GM12878 (cell line): ENCODE measurements around the gene MEGF11. TPM values are rescaled to one million over a fixed set of nuclear protein-coding genes. Genes with fewer than 3 reads are reported as not detected.

ENCODE experiments used
- ATAC-seq: fragments of 200-7000 bp; cut with Tn5 transposase; 3 replicates; pipeline ENCODE4 v1.9.1; 2020; ENCODE audit warnings: mild to moderate bottlenecking, moderate library complexity
- BruUV-seq: library from RNA; stranded (reverse); fragments of 400-500 nt; replicated peaks from 2 replicates; lab custom pipeline; 2021; lab: Mats Ljungman, UMichigan
- CTCF ChIA-PET: fragments of 300-600 bp; sonication (Branson Sonifier 250); formaldehyde crosslinking; extraction: SDS; loops from one replicate; lab custom pipeline; 2021; ENCODE audit warnings: inconsistent platforms; lab: Yijun Ruan, JAX
- POLR2A ChIA-PET: fragments of 350-600 bp; formaldehyde crosslinking; extraction: SDS; loops from one replicate; lab custom pipeline; 2021; ENCODE audit warnings: inconsistent platforms; lab: Charles Lee
- RAD21 ChIA-PET: fragments of 300-600 bp; sonication (Branson Sonifier 250); formaldehyde crosslinking; loops from one replicate; lab custom pipeline; 2023; ENCODE audit warnings: antibody characterized with exemption; ENCODE audit not compliant: unreplicated experiment; lab: Charles Lee
- SMC1A ChIA-PET: fragments of 300-600 bp; sonication (Branson Sonifier 250); formaldehyde crosslinking; loops from one replicate; lab custom pipeline; 2023; ENCODE audit not compliant: unreplicated experiment, uncharacterized antibody; lab: Charles Lee
- DNase-seq: peaks from one replicate; pipeline ENCODE4 v3.0.0-alpha.2; 2011; ENCODE audit warnings: low read depth, low spot score
- FAIRE-seq: peaks from 3 replicates; lab custom pipeline; 2011; peaks lifted over from hg19 to GRCh38; lab: Jason Lieb, UNC
- H2AFZ ChIP-seq: 2 replicates; pipeline ENCODE4 v1.6.0; 2011; ENCODE audit warnings: low read depth, low read length, control low read depth; ENCODE audit not compliant: control insufficient read depth
- H3K27ac ChIP-seq: 2 replicates; pipeline ENCODE4 v1.5.1; 2011; ENCODE audit warnings: control low read depth; ENCODE audit not compliant: control insufficient read depth, insufficient read depth
- H3K27me3 ChIP-seq, 2 experiments: replicated peaks in 1 of 2; 2 replicates each; pipeline versions ENCODE4 v1.6.0 to v1.6.1; 2011; ENCODE audit warnings: low read length in 1 of 2; ENCODE audit not compliant: control insufficient read depth in 2 of 2, insufficient read depth in 2 of 2
- H3K36me3 ChIP-seq, 2 experiments: 2 replicates each; pipeline ENCODE4 v1.5.1; 2011; ENCODE audit warnings: low read length in 1 of 2; ENCODE audit not compliant: control insufficient read depth in 2 of 2, insufficient read depth in 2 of 2
- H3K4me1 ChIP-seq: 2 replicates; pipeline ENCODE4 v1.6.1; 2011; ENCODE audit warnings: mild to moderate bottlenecking, low read length, moderate library complexity, mixed read lengths; ENCODE audit not compliant: control insufficient read depth, insufficient read depth
- H3K4me2 ChIP-seq: 2 replicates; pipeline ENCODE4 v1.6.0; 2011; ENCODE audit warnings: control low read depth; ENCODE audit not compliant: control insufficient read depth, insufficient read depth
- H3K4me3 ChIP-seq: fragments of 200-600 bp; sonication (generic); 2 replicates; pipeline ENCODE4 v1.5.1; 2016
- H3K79me2 ChIP-seq: 2 replicates; pipeline ENCODE4 v1.6.0; 2011; ENCODE audit warnings: low read length; ENCODE audit not compliant: control insufficient read depth, insufficient read depth
- H3K9ac ChIP-seq: 2 replicates; pipeline ENCODE4 v1.8.0; 2011; ENCODE audit warnings: low read length, control low read depth, mixed read lengths; ENCODE audit not compliant: control insufficient read depth, insufficient read depth
- H3K9me3 ChIP-seq: replicated peaks from 3 replicates; pipeline ENCODE4 v1.5.1; 2011; ENCODE audit warnings: mild to moderate bottlenecking, low read length; ENCODE audit not compliant: control insufficient read depth, insufficient read depth
- H4K20me1 ChIP-seq: 2 replicates; pipeline ENCODE4 v1.6.0; 2011; ENCODE audit not compliant: control insufficient read depth, insufficient read depth
- BCL11A ChIP-seq: IDR thresholded peaks from 2 replicates; pipeline ENCODE4 v1.6.1; 2011; ENCODE audit warnings: low read depth, low read length
- GATAD2B ChIP-seq: fragments of 450-650 bp; conservative IDR thresholded peaks from 2 replicates; pipeline ENCODE4 v1.6.1; 2017; ENCODE audit warnings: low read depth, mild to moderate bottlenecking, moderate library complexity
- MYB ChIP-seq: fragments of 150-350 bp; IDR thresholded peaks from 2 replicates; pipeline ENCODE4 v1.6.1; 2014; ENCODE audit warnings: mild to moderate bottlenecking, low read depth, low read length, borderline replicate concordance
- POLR2AphosphoS5 ChIP-seq: IDR thresholded peaks from 2 replicates; pipeline ENCODE4 v1.6.1; 2011; ENCODE audit warnings: mild to moderate bottlenecking, low read length, inconsistent platforms
- RBBP5 ChIP-seq: fragments of 200-600 bp; sonication (generic); conservative IDR thresholded peaks from 2 replicates; pipeline ENCODE4 v1.6.1; 2016
- RUNX3 ChIP-seq: IDR thresholded peaks from 2 replicates; pipeline ENCODE4 v1.6.1; 2012; ENCODE audit warnings: low read length, inconsistent platforms
- SMC3 ChIP-seq: IDR thresholded peaks from 2 replicates; pipeline ENCODE4 v1.6.1; 2011; ENCODE audit warnings: low read length, improper control_type of control experiment, borderline replicate concordance
- SUZ12 ChIP-seq: fragments of 200-600 bp; sonication (generic); IDR thresholded peaks from one replicate; pipeline ENCODE4 v1.6.1; 2018; ENCODE audit warnings: antibody characterized with exemption, mild to moderate bottlenecking; ENCODE audit not compliant: unreplicated experiment
- YBX1 ChIP-seq: fragments of 450-650 bp; IDR thresholded peaks from 2 replicates; pipeline ENCODE4 v1.6.1; 2016; ENCODE audit warnings: antibody characterized with exemption
- ZNF207 ChIP-seq: fragments of 450-650 bp; IDR thresholded peaks from 2 replicates; pipeline ENCODE4 v1.6.1; 2014; ENCODE audit warnings: antibody characterized with exemption, mild to moderate bottlenecking, borderline replicate concordance
- ZZZ3 ChIP-seq: IDR thresholded peaks from 2 replicates; pipeline ENCODE4 v1.6.1; 2011; ENCODE audit warnings: low read depth; ENCODE audit not compliant: control insufficient read depth, insufficient read length
- WGBS: methylation state at CpG from one replicate; pipeline ENCODE4 v1.1.6; 2016; ENCODE audit warnings: low lambda C conversion rate; ENCODE audit not compliant: insufficient replicate concordance, insufficient coverage; ENCODE audit errors: missing lambda C conversion rate; 5-methylcytosine and 5-hydroxymethylcytosine counted together
- in situ Hi-C: fragments of 300-500 bp; cut with MboI; formaldehyde crosslinking; loops from 9 replicates; pipeline ENCODE4 v1.14.3; 2018; ENCODE audit warnings: mixed read lengths
- intact Hi-C: fragments of 100-400 bp; cut with micrococcal nuclease; formaldehyde crosslinking; loops from one replicate; pipeline ENCODE4 v1.14.2; 2022; ENCODE audit not compliant: unreplicated experiment
- polyA plus RNA-seq, 11 experiments: library from polyadenylated mRNA; depleted of rRNA in 4 of 11; unstranded in 6 of 11; stranded (reverse) in 5 of 11; fragments of >200 nt; fragmentation: Nextera tagmentation in 4 of 11; fragmentation: Illumina TruSeq in 1 of 11; extraction: Ambion mirVana in 4 of 11; extraction: Trizol in 1 of 11; gene quantifications; 1 replicate in 1 of 11; 2 replicates in 10 of 11; pipeline versions ENCODE4 v1.2.1 to v1.2.3, GENCODE V29; 2011 to 2016; ENCODE audit warnings: inconsistent platforms in 2 of 11, missing spikeins in 2 of 11, low read depth in 1 of 11
- total RNA-seq, 4 experiments: library from RNA; depleted of rRNA in 3 of 4; stranded (reverse); fragments of >200 nt in 3 of 4; fragmentation: Illumina TruSeq in 1 of 4; extraction: Trizol in 1 of 4; gene quantifications; 2 replicates each; pipeline versions ENCODE4 v1.2.1 to v1.2.3, GENCODE V29; 2013 to 2021
- TF ChIP-seq, protein P1 (sequence below): fragments of 450-650 bp; IDR thresholded peaks from 2 replicates; pipeline ENCODE4 v1.6.1; 2017; ENCODE audit warnings: mild to moderate bottlenecking, moderate library complexity
- TF ChIP-seq, protein P2 (sequence below): fragments of 450-650 bp; IDR thresholded peaks from 2 replicates; pipeline ENCODE4 v1.6.1; 2016; ENCODE audit warnings: mild to moderate bottlenecking
- TF ChIP-seq, protein P3 (sequence below): fragments of 450-650 bp; IDR thresholded peaks from 2 replicates; pipeline ENCODE4 v1.6.1; 2016; ENCODE audit warnings: mild to moderate bottlenecking

The MEGF11 gene
- total and polyA plus RNA-seq, 10 of the 15 experiments (the other 5 are each of a cell fraction or from before 2014, with no cell fraction given): 0.03 to 1.7 (median 0.49) TPM

DNA sequence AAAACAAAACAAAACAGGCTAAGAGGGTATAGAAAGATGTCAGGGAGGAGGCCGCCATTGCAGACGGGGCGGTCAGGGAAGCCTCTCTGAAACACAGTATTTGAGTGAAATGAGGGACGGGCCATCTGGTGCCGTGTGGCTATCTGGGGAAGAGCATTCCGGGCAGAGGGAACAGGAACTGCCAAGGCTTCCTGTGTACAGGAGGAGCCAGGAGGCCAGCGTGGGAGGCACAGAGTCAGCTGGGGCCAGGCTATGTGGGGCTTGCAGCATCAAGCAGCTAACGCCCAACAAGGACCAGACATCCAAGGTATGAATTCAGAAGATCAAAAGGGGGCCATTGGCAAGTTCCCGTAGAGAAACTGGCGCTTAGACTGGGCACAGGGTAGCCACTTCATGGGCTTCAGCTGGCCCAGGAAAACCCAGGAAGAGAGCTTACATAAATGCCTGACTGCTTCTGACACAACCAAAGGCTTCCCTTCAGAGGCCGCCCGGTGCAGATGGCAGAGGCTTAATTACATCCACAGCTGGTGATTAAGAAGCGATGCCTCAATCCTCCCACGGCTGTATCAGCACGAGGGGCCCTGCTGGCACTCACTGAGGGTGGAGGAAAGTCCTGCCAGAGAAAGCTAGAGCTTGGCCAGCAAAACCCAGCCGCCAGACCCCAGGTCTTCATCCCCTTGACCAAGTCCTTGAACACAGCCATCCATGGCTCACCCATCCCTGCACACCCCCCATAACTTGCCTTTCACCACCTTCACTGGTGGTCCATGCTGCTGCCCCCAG lies 144.9 kb downstream of the MEGF11 start:
- no peaks in the 10 kb centered on the region; the same call in 1 of the 2 replicates for H3K4me1 ChIP-seq
- TF ChIP-seq, protein P1, sequence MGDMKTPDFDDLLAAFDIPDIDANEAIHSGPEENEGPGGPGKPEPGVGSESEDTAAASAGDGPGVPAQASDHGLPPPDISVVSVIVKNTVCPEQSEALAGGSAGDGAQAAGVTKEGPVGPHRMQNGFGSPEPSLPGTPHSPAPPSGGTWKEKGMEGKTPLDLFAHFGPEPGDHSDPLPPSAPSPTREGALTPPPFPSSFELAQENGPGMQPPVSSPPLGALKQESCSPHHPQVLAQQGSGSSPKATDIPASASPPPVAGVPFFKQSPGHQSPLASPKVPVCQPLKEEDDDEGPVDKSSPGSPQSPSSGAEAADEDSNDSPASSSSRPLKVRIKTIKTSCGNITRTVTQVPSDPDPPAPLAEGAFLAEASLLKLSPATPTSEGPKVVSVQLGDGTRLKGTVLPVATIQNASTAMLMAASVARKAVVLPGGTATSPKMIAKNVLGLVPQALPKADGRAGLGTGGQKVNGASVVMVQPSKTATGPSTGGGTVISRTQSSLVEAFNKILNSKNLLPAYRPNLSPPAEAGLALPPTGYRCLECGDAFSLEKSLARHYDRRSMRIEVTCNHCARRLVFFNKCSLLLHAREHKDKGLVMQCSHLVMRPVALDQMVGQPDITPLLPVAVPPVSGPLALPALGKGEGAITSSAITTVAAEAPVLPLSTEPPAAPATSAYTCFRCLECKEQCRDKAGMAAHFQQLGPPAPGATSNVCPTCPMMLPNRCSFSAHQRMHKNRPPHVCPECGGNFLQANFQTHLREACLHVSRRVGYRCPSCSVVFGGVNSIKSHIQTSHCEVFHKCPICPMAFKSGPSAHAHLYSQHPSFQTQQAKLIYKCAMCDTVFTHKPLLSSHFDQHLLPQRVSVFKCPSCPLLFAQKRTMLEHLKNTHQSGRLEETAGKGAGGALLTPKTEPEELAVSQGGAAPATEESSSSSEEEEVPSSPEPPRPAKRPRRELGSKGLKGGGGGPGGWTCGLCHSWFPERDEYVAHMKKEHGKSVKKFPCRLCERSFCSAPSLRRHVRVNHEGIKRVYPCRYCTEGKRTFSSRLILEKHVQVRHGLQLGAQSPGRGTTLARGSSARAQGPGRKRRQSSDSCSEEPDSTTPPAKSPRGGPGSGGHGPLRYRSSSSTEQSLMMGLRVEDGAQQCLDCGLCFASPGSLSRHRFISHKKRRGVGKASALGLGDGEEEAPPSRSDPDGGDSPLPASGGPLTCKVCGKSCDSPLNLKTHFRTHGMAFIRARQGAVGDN: no peak
- no peak for TF ChIP-seq RBBP5
- no peak for TF ChIP-seq BCL11A
- no peak for TF ChIP-seq ZNF207
- TF ChIP-seq SMC3: no peak
- TF ChIP-seq ZZZ3: no peak
- TF ChIP-seq RUNX3: no peak
- TF ChIP-seq SUZ12: no peak
- TF ChIP-seq MYB: no peak
- TF ChIP-seq, protein P2, sequence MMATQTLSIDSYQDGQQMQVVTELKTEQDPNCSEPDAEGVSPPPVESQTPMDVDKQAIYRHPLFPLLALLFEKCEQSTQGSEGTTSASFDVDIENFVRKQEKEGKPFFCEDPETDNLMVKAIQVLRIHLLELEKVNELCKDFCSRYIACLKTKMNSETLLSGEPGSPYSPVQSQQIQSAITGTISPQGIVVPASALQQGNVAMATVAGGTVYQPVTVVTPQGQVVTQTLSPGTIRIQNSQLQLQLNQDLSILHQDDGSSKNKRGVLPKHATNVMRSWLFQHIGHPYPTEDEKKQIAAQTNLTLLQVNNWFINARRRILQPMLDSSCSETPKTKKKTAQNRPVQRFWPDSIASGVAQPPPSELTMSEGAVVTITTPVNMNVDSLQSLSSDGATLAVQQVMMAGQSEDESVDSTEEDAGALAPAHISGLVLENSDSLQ: no peak
- TF ChIP-seq, protein P3, sequence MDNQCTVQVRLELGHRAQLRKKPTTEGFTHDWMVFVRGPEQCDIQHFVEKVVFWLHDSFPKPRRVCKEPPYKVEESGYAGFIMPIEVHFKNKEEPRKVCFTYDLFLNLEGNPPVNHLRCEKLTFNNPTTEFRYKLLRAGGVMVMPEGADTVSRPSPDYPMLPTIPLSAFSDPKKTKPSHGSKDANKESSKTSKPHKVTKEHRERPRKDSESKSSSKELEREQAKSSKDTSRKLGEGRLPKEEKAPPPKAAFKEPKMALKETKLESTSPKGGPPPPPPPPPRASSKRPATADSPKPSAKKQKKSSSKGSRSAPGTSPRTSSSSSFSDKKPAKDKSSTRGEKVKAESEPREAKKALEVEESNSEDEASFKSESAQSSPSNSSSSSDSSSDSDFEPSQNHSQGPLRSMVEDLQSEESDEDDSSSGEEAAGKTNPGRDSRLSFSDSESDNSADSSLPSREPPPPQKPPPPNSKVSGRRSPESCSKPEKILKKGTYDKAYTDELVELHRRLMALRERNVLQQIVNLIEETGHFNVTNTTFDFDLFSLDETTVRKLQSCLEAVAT: no peak
- no peak for TF ChIP-seq GATAD2B
- no peak for TF ChIP-seq YBX1
- TF ChIP-seq POLR2AphosphoS5: no peak
- ChIA-PET SMC1A (no interaction called here), CTCF (interaction anchor here (0.8 to 1.4 kb wide), 2 partner anchors 24 to 85 kb away, joined by 3 to 4 read pairs; no protein-coding TSS in a partner anchor), RAD21 (interaction anchor here (1.1 kb wide), 1 partner anchor 52 kb away, joined by 4 read pairs; no protein-coding TSS in a partner anchor), POLR2A (no interaction called here)
- no peaks in the 10 kb centered on the region for H3K36me3 ChIP-seq
- FAIRE-seq (no peak), DNase-seq (no peak), ATAC-seq (no peak)
- H3K4me2 ChIP-seq: no peak overlapping the region
- BruUV-seq: no TSS peak
- no peak overlapping the region for H2AFZ ChIP-seq
- in situ Hi-C loops (no loop called here), intact Hi-C loops (no loop called here)
- 43% methylated on average over 16 of the region's 16 CpGs for whole genome bisulfite sequencing
- no peak overlapping the region for H3K9ac ChIP-seq
- no peak overlapping the region for H3K4me3 ChIP-seq
- no peaks in the 10 kb centered on the region for H4K20me1 ChIP-seq
- peaks cover 0 to 3% of the 10 kb centered on the region in 2 experiments; a peak in 3 of 4 replicates for H3K27me3 ChIP-seq
- no peaks in the 10 kb centered on the region for H3K9me3 ChIP-seq
- no peak overlapping the region for H3K27ac ChIP-seq
- H3K79me2 ChIP-seq: no peaks in the 10 kb centered on the region
